Placental epithelial cell (primary cell): ENCODE results near the gene RHOT1. TPM values are rescaled to one million over a fixed set of nuclear protein-coding genes. Genes with fewer than 3 reads are reported as not detected.

Source experiments
- small RNA-seq: library from RNA; depleted of rRNA; stranded (forward); fragments of <200 nt; gene quantifications from one replicate; pipeline ENCODE3, GENCODE V24; 2012
- total RNA-seq: library from RNA; depleted of rRNA; stranded (reverse); fragments of >200 nt; gene quantifications from 2 replicates; pipeline ENCODE4 v1.2.3, GENCODE V29; 2012

The RHOT1 gene
- 26.2 and 27.1 TPM in 2 replicates for total RNA-seq

GRCh38 chr17:32142038-32142856 is at the start of gene RHOT1:
Gene RHOT1, plus strand, starts transcription at chr17:32142502. Its CDS starts 191 bp downstream, at chr17:32142693.

GRCh38 chr17:32265192-32265923 is 123.1 kb downstream of the RHOT1 start, which contains the start of gene RHBDL3:
Gene RHBDL3, plus strand, starts transcription at chr17:32265832. Its CDS starts 358 bp downstream, at chr17:32266190.

Small RNA genes within 50 kb of the gene (small RNA-seq; reads per million reads assigned to genes)
- gene UBL5P2: 0.14 reads per million

Other genes starting within 250 kb of the RHOT1 start
- 25.1 and 35.6 TPM in 2 replicates for gene UTP6, start 240.8 kb upstream of the RHOT1 start, total RNA-seq
- 12.3 and 16.1 TPM in 2 replicates for gene SUZ12, start 205.5 kb upstream of the RHOT1 start, total RNA-seq
- 8.6 and 13.3 TPM in 2 replicates for gene LRRC37B, start 135.1 kb upstream of the RHOT1 start, total RNA-seq
- gene RHBDL3, start 123.3 kb downstream of the RHOT1 start, total RNA-seq: under 0.01 and 0.39 TPM in 2 replicates
- gene C17orf75, start 199.7 kb downstream of the RHOT1 start, total RNA-seq: 11.4 and 16.8 TPM in 2 replicates
- gene ZNF207, start 207.7 kb downstream of the RHOT1 start, total RNA-seq: 95.0 and 152 TPM in 2 replicates